ENCODE measurements around the gene HEATR1. TPM values are rescaled to one million over a fixed set of nuclear protein-coding genes. Genes with fewer than 3 reads are reported as not detected.

HEATR1 gene
- total and polyA plus RNA-seq, 4 donors: 1.6 to 34.9 (median 16.4) TPM

GRCh38 chr1:236540813-236541465 is 63.4 kb downstream of the HEATR1 start:
- H3K4me1 ChIP-seq (ENCODE audit: control insufficient read depth in 1 of 2, insufficient read depth in 2 of 2, low read length in 2 of 2): no peaks in the 10 kb centered on the region
- ATAC-seq (ENCODE audit: low FRiP score): no peak
- H3K9me3 ChIP-seq (ENCODE audit: control insufficient read depth, low read length): no peaks in the 10 kb centered on the region
- no peak overlapping the region for H3K4me3 ChIP-seq (ENCODE audit: low read length in 2 of 2)
- WGBS, 2 donors: 85 to 86% methylated on average over 4 of the region's 4 CpGs
- no peaks in the 10 kb centered on the region for H3K27me3 ChIP-seq (ENCODE audit: control insufficient read depth in 1 of 2, insufficient read depth in 2 of 2, low read length in 1 of 2)
- H3K36me3 ChIP-seq (ENCODE audit: control insufficient read depth in 1 of 2, insufficient read depth in 2 of 2, low read length in 1 of 2): peaks cover 8 to 12% of the 10 kb centered on the region in 2 donors
- H3K27ac ChIP-seq (ENCODE audit: low read depth in 1 of 2, low read length in 2 of 2): no peak overlapping the region
- intact Hi-C loops (cut with DNase I): no loop called here
- DNase-seq: no peak

- Histone ChIP-seq H3K9me3 (ENCODE audit: control insufficient read depth, low read length) (no peaks in the 10 kb centered on the region), H3K36me3 (ENCODE audit: control insufficient read depth in 1 of 2, insufficient read depth in 2 of 2, low read length in 1 of 2) (peaks cover 8 to 10% of the 10 kb centered on the region in 2 donors), H3K27me3 (ENCODE audit: control insufficient read depth in 1 of 2, insufficient read depth in 2 of 2, low read length in 1 of 2) (no peaks in the 10 kb centered on the region), H3K27ac (ENCODE audit: low read depth in 1 of 2, low read length in 2 of 2) (no peak overlapping the region), H3K4me1 (ENCODE audit: control insufficient read depth in 1 of 2, insufficient read depth in 2 of 2, low read length in 2 of 2) (no peaks in the 10 kb centered on the region), H3K4me3 (ENCODE audit: low read length in 2 of 2) (no peak overlapping the region)
- ATAC-seq (ENCODE audit: low FRiP score) (no peak), DNase-seq (no peak)
- 90% methylated on average over 5 of the region's 5 CpGs for WGBS, 2 donors
- intact Hi-C loops (cut with DNase I): no loop called here
These were observed 67.8 kb downstream of the HEATR1 start for GRCh38 chr1:236536540-236536939.

- Histone ChIP-seq H3K9me3 (ENCODE audit: control insufficient read depth, low read length) (no peaks in the 10 kb centered on the region), H3K27me3 (ENCODE audit: control insufficient read depth in 1 of 2, insufficient read depth in 2 of 2, low read length in 1 of 2) (no peaks in the 10 kb centered on the region), H3K4me1 (ENCODE audit: control insufficient read depth in 1 of 2, insufficient read depth in 2 of 2, low read length in 2 of 2) (no peaks in the 10 kb centered on the region), H3K27ac (ENCODE audit: low read depth in 1 of 2, low read length in 2 of 2) (no peak overlapping the region), H3K4me3 (ENCODE audit: low read length in 2 of 2) (no peak overlapping the region), H3K36me3 (ENCODE audit: control insufficient read depth in 1 of 2, insufficient read depth in 2 of 2, low read length in 1 of 2) (peaks cover 5 to 10% of the 10 kb centered on the region in 2 donors)
- DNase-seq: no peak
- intact Hi-C loops (cut with DNase I): no loop called here
- ATAC-seq (ENCODE audit: low FRiP score): no peak
- 91% methylated on average over 6 of the region's 6 CpGs for WGBS, 2 donors
These were observed 68.6 kb downstream of the HEATR1 start for GRCh38 chr1:236535662-236536161.

GRCh38 chr1:236535190-236535589 is 69.1 kb downstream of the HEATR1 start:
- Histone ChIP-seq H3K4me3 (ENCODE audit: low read length in 2 of 2) (no peak overlapping the region), H3K9me3 (ENCODE audit: control insufficient read depth, low read length) (no peaks in the 10 kb centered on the region), H3K36me3 (ENCODE audit: control insufficient read depth in 1 of 2, insufficient read depth in 2 of 2, low read length in 1 of 2) (peaks cover 5 to 10% of the 10 kb centered on the region in 2 donors), H3K27ac (ENCODE audit: low read depth in 1 of 2, low read length in 2 of 2) (no peak overlapping the region), H3K27me3 (ENCODE audit: control insufficient read depth in 1 of 2, insufficient read depth in 2 of 2, low read length in 1 of 2) (no peaks in the 10 kb centered on the region), H3K4me1 (ENCODE audit: control insufficient read depth in 1 of 2, insufficient read depth in 2 of 2, low read length in 2 of 2) (no peaks in the 10 kb centered on the region)
- DNase-seq (no peak), ATAC-seq (ENCODE audit: low FRiP score) (no peak)
- 89 to 91% methylated on average over 1 of the region's 1 CpG for WGBS, 2 donors
- intact Hi-C loops (cut with DNase I): no loop called here

- Histone ChIP-seq H3K4me1 (ENCODE audit: control insufficient read depth in 1 of 2, insufficient read depth in 2 of 2, low read length in 2 of 2) (no peaks in the 10 kb centered on the region), H3K4me3 (ENCODE audit: low read length in 2 of 2) (no peak overlapping the region), H3K27me3 (ENCODE audit: control insufficient read depth in 1 of 2, insufficient read depth in 2 of 2, low read length in 1 of 2) (no peaks in the 10 kb centered on the region), H3K36me3 (ENCODE audit: control insufficient read depth in 1 of 2, insufficient read depth in 2 of 2, low read length in 1 of 2) (peaks cover 5 to 6% of the 10 kb centered on the region in 2 donors), H3K27ac (ENCODE audit: low read depth in 1 of 2, low read length in 2 of 2) (no peak overlapping the region), H3K9me3 (ENCODE audit: control insufficient read depth, low read length) (no peaks in the 10 kb centered on the region)
- ATAC-seq (ENCODE audit: low FRiP score): no peak
- intact Hi-C loops (cut with DNase I): no loop called here
- WGBS, 2 donors: 65 to 66% methylated on average over 4 of the region's 4 CpGs
- DNase-seq: no peak
These were observed 70.1 kb downstream of the HEATR1 start for GRCh38 chr1:236534151-236534651.

GRCh38 chr1:236532850-236533249 is 71.5 kb downstream of the HEATR1 start:
- no peaks in the 10 kb centered on the region for H3K9me3 ChIP-seq (ENCODE audit: control insufficient read depth, low read length)
- DNase-seq (no peak), ATAC-seq (ENCODE audit: low FRiP score) (no peak)
- H3K27me3 ChIP-seq (ENCODE audit: control insufficient read depth in 1 of 2, insufficient read depth in 2 of 2, low read length in 1 of 2): no peaks in the 10 kb centered on the region
- H3K36me3 ChIP-seq (ENCODE audit: control insufficient read depth in 1 of 2, insufficient read depth in 2 of 2, low read length in 1 of 2): peaks cover 0 to 5% of the 10 kb centered on the region in 2 donors
- intact Hi-C loops (cut with DNase I): no loop called here
- no peak overlapping the region for H3K4me3 ChIP-seq (ENCODE audit: low read length in 2 of 2)
- H3K27ac ChIP-seq (ENCODE audit: low read depth in 1 of 2, low read length in 2 of 2): no peak overlapping the region
- no peaks in the 10 kb centered on the region for H3K4me1 ChIP-seq (ENCODE audit: control insufficient read depth in 1 of 2, insufficient read depth in 2 of 2, low read length in 2 of 2)
- WGBS, 2 donors: 80% methylated on average over 4 of the region's 4 CpGs

GRCh38 chr1:236530959-236531358 is 73.4 kb downstream of the HEATR1 start:
- no peaks in the 10 kb centered on the region for H3K4me1 ChIP-seq (ENCODE audit: control insufficient read depth in 1 of 2, insufficient read depth in 2 of 2, low read length in 2 of 2)

GRCh38 chr1:236530286-236530685 is 74.0 kb downstream of the HEATR1 start:
- no peak for DNase-seq
- WGBS, 2 donors: 81% methylated on average over 1 of the region's 1 CpG

More at GRCh38 chr1:236530959-236531358, 73.4 kb downstream of the HEATR1 start:
- ATAC-seq (ENCODE audit: low FRiP score) (no peak), DNase-seq (no peak)
- Histone ChIP-seq H3K27ac (ENCODE audit: low read depth in 1 of 2, low read length in 2 of 2) (no peak overlapping the region), H3K4me3 (ENCODE audit: low read length in 2 of 2) (no peak overlapping the region), H3K9me3 (ENCODE audit: control insufficient read depth, low read length) (no peaks in the 10 kb centered on the region), H3K36me3 (ENCODE audit: control insufficient read depth in 1 of 2, insufficient read depth in 2 of 2, low read length in 1 of 2) (peaks cover 0 to 5% of the 10 kb centered on the region in 2 donors), H3K27me3 (ENCODE audit: control insufficient read depth in 1 of 2, insufficient read depth in 2 of 2, low read length in 1 of 2) (no peaks in the 10 kb centered on the region)
- WGBS, 2 donors: 81 to 82% methylated on average over 5 of the region's 5 CpGs
- intact Hi-C loops (cut with DNase I): no loop called here

GRCh38 chr1:236526079-236526478 is 78.2 kb downstream of the HEATR1 start:
- H3K27me3 ChIP-seq (ENCODE audit: control insufficient read depth in 1 of 2, insufficient read depth in 2 of 2, low read length in 1 of 2): no peaks in the 10 kb centered on the region
- no peak overlapping the region for H3K4me3 ChIP-seq (ENCODE audit: low read length in 2 of 2)
- no peaks in the 10 kb centered on the region for H3K4me1 ChIP-seq (ENCODE audit: control insufficient read depth in 1 of 2, insufficient read depth in 2 of 2, low read length in 2 of 2)
- intact Hi-C loops (cut with DNase I): no loop called here
- H3K36me3 ChIP-seq (ENCODE audit: control insufficient read depth in 1 of 2, insufficient read depth in 2 of 2, low read length in 1 of 2): peaks cover 0 to 5% of the 10 kb centered on the region in 2 donors
- WGBS, 2 donors: 85% methylated on average over 3 of the region's 3 CpGs
- H3K27ac ChIP-seq (ENCODE audit: low read depth in 1 of 2, low read length in 2 of 2): no peak overlapping the region
- ATAC-seq (ENCODE audit: low FRiP score): no peak
- H3K9me3 ChIP-seq (ENCODE audit: control insufficient read depth, low read length): no peaks in the 10 kb centered on the region
- no peak for DNase-seq

More at GRCh38 chr1:236530286-236530685, 74.0 kb downstream of the HEATR1 start:
- Histone ChIP-seq H3K4me3 (ENCODE audit: low read length in 2 of 2) (no peak overlapping the region), H3K4me1 (ENCODE audit: control insufficient read depth in 1 of 2, insufficient read depth in 2 of 2, low read length in 2 of 2) (no peaks in the 10 kb centered on the region), H3K9me3 (ENCODE audit: control insufficient read depth, low read length) (no peaks in the 10 kb centered on the region), H3K27ac (ENCODE audit: low read depth in 1 of 2, low read length in 2 of 2) (no peak overlapping the region), H3K36me3 (ENCODE audit: control insufficient read depth in 1 of 2, insufficient read depth in 2 of 2, low read length in 1 of 2) (peaks cover 0 to 5% of the 10 kb centered on the region in 2 donors), H3K27me3 (ENCODE audit: control insufficient read depth in 1 of 2, insufficient read depth in 2 of 2, low read length in 1 of 2) (no peaks in the 10 kb centered on the region)
- intact Hi-C loops (cut with DNase I): no loop called here
- ATAC-seq (ENCODE audit: low FRiP score): no peak
